GM15510 (cell line): ENCODE measurements around the gene ICE1.

ENCODE experiments used
- POLR2A ChIP-seq: IDR thresholded peaks from 3 replicates; pipeline ENCODE4 v1.6.1; 2011; ENCODE audit warnings: borderline replicate concordance; ENCODE audit not compliant: insufficient read length; ENCODE audit errors: extremely low read depth

The ICE1 gene

GRCh38 chr5:5499442-5499841, 77.0 kb downstream of the ICE1 start:
- TF ChIP-seq POLR2A, result no peak

- no peak for TF ChIP-seq POLR2A
These were observed 81.8 kb downstream of the ICE1 start for GRCh38 chr5:5504325-5504724.

- TF ChIP-seq POLR2A, result no peak
These were observed 83.3 kb downstream of the ICE1 start for GRCh38 chr5:5505815-5506214.

- no peak for TF ChIP-seq POLR2A
These were observed 85.9 kb downstream of the ICE1 start for GRCh38 chr5:5508391-5508790.

- TF ChIP-seq POLR2A, result no peak
These were observed 89.5 kb downstream of the ICE1 start for GRCh38 chr5:5511904-5512416.

- TF ChIP-seq POLR2A, result no peak
These were observed 90.1 kb downstream of the ICE1 start for GRCh38 chr5:5512543-5512942.

- no peak for TF ChIP-seq POLR2A
These were observed 98.6 kb downstream of the ICE1 start for GRCh38 chr5:5521029-5521428.

GRCh38 chr5:5521478-5521877, 99.0 kb downstream of the ICE1 start:
- no peak for TF ChIP-seq POLR2A

- TF ChIP-seq POLR2A, result no peak
These were observed 99.9 kb downstream of the ICE1 start for GRCh38 chr5:5522336-5522735.

- no peak for TF ChIP-seq POLR2A
These were observed 100.6 kb downstream of the ICE1 start for GRCh38 chr5:5523066-5523505.

- no peak for TF ChIP-seq POLR2A
These were observed 101.8 kb downstream of the ICE1 start for GRCh38 chr5:5524327-5524726.

GRCh38 chr5:5531371-5531770, 108.9 kb downstream of the ICE1 start:
- TF ChIP-seq POLR2A, result no peak

GRCh38 chr5:5532306-5533076, 110.0 kb downstream of the ICE1 start:
- no peak for TF ChIP-seq POLR2A

- no peak for TF ChIP-seq POLR2A
These were observed 111.5 kb downstream of the ICE1 start for GRCh38 chr5:5533927-5534326.

GRCh38 chr5:5534333-5534732, 111.9 kb downstream of the ICE1 start:
- no peak for TF ChIP-seq POLR2A

GRCh38 chr5:5536871-5537270, 114.4 kb downstream of the ICE1 start:
- no peak for TF ChIP-seq POLR2A

- no peak for TF ChIP-seq POLR2A
These were observed 114.9 kb downstream of the ICE1 start for GRCh38 chr5:5537426-5537825.

GRCh38 chr5:5539590-5539989, 117.1 kb downstream of the ICE1 start:
- no peak for TF ChIP-seq POLR2A
